ENCODE measurements around the gene TMEM151A.
"Not testable (repeated sequence)": the region's sequence is repeated elsewhere in the genome, so short reads cannot be mapped to it uniquely, and the experiment has no call there.

Gene TMEM151A

DNA sequence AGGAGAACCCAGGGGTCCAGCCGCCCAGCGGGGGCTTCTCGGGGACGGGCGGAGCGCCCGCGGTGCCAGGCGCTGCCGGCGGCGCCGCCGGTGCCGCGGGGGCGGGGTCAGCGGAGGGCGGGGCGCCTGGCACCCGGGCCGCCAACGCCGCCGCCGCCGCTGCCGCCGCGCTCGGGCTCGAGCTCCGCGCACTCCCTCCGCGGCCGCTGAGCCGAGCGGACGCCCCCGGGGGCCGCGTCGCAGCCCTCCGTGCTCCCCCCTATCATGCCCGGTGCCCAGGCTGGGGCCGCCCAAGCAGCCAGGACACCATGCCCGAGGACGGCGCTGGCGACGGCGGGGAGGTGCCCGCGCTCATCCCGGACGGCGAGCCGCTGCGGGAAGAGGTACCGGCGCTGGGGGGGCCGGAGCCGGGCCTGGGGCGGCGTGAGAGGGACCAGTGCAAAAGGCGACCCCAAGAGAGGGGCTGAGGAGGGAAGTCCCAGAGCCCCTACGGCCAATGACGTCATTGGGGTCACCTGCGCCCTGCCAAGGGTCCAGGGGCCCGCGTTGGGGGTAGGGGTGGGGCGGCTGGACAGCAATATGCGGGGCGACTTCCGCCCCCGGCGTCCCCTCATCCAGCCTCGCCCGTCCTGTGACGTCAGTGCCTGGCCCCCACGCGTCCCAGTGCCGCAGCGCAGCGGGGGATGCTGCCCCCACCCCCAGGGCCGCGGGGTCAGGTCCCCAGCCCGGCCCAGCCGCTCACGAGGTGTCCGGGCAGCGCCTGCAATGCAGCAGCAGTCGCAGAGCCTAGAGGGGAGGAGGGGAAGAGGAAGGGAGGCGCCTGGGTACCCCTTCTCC, at the start of gene TMEM151A:
TSS of gene TMEM151A (plus strand) at position 189 of the 837 bp plus-strand sequence. CDS start at position 309, 120 bp downstream.
- no peak for DNase-seq

GRCh38 chr11:66242095-66242765, 49.5 kb upstream of the TMEM151A start:
- no peak for DNase-seq

DNA sequence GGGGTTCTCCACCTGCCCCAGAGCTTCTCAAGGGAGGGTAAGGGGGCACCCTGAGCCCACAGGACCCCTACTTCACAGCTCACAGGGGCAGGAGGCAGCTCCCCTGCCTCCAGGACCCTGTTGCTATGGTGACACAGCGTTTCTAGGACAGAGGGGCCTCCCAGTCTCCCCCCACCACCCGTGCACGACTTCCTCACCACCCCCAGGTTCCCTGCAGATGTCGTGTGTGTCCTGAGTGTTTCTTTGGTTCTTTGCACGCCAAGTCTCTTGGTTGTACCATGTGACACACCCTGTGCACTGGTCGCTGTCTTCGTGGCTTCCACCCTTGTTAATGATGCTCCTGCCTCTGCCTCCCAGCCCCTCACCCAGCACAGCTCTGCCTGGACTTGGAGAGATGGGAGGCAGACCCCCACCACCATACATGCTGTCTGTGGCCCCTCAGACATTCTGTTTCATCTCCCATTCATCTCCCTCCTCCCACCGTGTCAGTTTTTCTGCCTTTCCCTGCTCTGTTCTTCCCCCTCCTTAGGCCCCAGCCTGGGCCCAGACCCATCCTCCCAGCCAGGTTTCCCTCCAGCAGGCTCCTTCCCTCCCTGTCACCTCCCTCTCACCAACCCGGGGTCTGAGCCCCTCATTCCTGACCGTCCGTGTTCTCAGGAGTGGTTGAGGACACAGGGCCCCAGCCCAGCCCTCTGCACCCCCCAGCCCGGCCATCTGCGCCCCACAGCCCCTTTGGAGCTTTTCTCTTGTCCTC, 47.7 kb upstream of the TMEM151A start:
- no peak for DNase-seq

GRCh38 chr11:66247295-66247694, 44.4 kb upstream of the TMEM151A start:
- no peak for DNase-seq

GRCh38 chr11:66247801-66248200, 43.9 kb upstream of the TMEM151A start:
- DNase-seq, result no peak

DNA sequence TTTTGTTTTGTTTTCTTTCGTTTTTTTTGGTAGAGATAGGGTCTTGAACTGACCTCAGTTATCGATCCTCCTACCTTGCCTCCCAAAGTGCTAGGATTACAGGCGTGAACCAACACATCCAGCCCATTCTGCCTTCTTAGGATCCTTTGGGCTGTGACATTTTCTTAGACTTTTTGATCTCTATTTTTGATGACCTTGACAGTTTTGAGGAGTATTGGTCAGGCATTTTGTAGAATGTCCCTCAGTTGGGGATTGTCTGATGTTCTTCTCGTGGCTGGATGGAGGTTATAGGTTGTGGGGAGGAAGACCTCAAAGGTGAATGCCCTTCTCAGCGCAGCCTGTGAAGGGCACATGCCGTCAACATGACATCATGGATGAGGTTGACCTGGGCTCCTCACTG, 42.8 kb upstream of the TMEM151A start:
- DNase-seq, result no peak

DNA sequence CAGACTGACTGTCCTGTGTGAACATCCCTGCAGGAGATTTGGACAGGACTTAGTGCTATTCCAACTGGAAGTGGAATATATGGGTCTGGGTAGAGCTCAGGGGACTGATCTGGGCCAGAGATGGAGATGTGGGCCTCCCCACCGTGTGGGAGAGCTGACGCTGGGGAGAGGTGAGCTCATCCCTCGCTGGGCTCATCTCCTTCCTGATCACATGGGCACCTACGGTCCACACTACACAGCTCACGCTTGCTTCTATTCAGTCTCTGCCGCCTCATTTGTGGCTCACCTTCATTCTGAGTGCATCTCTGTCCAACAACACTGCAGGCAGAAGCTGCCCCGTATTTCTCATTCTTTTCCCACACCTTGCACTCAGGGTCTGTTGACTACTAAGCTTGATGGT, 39.9 kb upstream of the TMEM151A start:
- no peak for DNase-seq

DNA sequence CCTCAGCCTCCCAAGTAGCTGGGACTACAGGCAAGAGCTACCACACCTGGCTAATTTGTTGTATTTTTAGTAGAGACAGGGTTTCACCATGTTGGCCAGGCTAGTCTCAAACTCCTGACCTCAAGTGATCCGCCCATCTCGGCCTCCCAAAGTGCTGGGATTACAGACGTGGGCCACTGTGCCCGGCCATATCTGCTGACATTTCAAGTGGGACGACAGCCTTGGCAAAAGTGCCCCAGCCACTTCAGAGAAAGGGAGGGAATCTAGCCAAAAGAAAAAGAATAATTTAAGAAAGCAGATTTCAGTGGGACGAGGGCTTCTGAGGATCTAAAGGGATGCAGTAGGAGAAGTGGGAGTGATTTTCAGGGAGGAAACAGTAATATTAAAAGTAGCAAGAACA, 38.6 kb upstream of the TMEM151A start:
- not testable (repeated sequence) for DNase-seq

- DNase-seq, result no peak
Observed at GRCh38 chr11:66258473-66258893, 33.2 kb upstream of the TMEM151A start.

DNA sequence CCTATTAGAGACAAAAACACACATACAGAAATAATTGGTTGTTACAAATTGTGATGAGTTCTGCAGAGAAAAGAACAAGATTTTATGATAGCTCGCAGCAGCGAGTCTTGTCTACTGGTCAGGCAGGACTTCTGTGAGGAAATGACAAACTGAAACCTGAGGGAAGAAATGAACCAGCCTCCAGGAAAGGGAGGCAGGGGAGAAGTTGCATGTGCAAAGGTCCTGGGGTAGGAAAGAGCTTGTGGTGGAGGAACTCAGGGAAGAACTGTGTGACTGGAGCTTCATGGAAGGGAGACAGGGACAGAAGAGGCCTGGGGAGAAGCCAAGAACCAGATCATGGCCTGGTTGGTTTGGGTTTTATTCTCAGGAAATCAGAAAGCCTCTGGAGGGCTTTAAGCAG, 32.5 kb upstream of the TMEM151A start:
- no peak for DNase-seq

DNA sequence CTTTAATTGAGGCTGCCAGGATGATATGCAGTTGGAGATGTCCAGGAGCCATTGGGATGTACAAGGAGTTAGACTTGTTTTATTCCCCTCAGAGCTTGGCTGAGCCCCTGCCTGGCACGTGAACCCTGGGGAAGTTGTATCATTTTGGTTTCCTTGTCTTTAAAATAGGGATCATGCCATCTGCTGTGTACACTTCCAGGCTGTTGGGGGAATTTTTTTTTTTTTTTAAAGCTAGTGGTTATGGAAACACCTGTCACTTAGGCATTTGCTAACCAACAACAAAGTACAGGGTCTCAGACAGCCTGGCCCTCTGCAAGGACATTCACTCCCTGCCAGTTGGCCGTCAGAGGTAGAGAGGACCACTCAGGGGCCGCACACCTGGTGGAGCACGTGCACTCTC, 31.7 kb upstream of the TMEM151A start:
- DNase-seq, result peak; percentile 76

DNA sequence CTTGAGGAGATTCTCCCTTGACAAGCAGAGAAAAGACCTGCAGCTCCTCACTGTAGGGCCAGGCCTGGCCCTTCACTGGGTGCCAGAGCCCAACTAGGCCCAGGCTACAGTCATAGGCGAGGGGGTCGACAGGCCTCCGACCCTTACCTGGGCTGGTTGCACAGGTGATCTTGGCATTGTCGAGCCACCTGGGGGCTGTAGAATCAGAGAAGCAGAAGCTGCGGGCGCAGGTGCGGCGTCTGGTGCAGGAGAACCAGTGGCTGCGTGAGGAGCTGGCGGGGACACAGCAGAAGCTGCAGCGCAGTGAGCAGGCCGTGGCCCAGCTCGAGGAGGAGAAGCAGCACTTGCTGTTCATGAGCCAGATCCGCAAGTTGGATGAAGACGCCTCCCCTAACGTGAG, 30.1 kb upstream of the TMEM151A start:
- DNase-seq, result no peak

DNA sequence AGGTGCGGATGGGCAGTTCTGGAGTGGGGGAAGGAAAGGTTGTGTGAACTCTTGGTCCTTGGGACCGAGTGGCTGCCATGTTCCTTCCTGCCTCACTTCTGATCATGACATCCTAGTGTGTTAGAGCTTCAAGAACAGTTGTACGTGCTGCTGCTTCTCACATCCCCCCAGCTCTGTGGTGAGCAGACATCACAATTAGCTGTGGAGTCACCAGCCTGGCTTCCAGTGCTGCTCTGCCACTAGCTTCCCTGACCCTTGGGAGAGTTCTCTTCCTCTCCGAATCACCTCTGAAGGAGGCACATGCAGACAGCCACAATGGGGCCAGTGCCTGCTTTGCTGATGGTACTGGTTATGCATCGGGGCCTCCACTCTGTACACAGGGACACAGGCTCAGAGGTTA, 29.5 kb upstream of the TMEM151A start:
- DNase-seq, result no peak

GRCh38 chr11:66262696-66263095, 29.0 kb upstream of the TMEM151A start:
- no peak for DNase-seq

DNA sequence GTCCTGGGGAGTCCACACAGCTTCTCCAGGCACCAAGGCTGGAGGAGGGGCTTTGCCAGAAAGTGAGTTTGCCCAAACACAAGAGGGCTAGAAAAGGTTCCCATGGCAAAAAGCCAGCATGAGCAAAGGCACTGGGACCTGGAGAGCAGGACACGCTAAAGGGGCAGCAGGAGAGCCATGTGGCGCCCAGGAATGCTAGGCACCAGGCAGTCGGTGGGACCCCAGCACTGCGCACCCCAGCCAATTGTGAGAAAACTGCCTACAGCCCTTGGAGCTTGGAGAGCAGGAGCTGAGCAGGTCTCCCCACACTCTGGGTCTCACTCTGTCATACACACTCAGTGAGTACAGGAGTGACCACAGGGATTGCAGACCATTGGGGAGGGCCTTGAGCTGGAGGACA, 28.5 kb upstream of the TMEM151A start:
- DNase-seq, result no peak

GRCh38 chr11:66263785-66264184, 27.9 kb upstream of the TMEM151A start:
- DNase-seq, result no peak

DNA sequence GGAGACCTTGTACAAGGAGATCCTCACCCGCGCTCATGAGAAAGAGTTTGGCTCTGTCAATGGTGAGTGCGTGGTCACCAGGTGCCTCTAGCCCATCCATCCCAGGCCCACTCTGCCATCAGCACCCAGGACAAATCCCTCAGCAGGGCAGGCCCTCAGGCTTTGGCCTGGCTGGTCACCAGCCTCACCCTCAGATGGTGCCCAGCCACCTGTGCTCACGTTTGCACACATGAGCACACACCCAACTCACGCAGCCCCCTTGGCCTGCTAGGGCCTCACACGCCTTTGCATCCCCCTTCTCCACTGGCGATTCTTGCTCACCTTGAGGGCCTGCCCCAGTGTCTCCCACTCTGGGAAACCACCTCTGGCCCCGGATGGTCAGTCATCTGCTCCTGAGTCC, 27.3 kb upstream of the TMEM151A start:
- no peak for DNase-seq

DNA sequence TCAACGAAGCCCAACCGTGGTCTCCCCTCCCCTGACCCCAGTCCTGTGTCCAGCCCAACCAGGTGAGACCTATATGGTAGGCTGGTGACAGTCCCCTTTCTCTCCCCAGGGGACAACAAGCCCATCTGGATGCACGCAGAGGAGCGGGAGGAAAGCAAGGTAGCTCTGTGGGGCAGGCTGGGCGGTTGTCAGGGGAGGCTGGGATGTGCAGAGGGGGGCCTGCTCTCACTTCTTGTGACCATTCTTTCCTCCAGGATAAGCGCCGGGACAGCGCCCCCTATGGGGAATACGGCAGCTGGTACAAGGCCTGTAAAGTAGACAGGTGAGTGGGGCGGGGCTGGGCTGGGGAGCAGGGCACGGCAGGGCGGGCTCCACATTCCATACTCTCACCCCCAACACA, 26.8 kb upstream of the TMEM151A start:
- no peak for DNase-seq

- DNase-seq, result no peak
Observed at GRCh38 chr11:66265531-66266377, 25.9 kb upstream of the TMEM151A start.

DNA sequence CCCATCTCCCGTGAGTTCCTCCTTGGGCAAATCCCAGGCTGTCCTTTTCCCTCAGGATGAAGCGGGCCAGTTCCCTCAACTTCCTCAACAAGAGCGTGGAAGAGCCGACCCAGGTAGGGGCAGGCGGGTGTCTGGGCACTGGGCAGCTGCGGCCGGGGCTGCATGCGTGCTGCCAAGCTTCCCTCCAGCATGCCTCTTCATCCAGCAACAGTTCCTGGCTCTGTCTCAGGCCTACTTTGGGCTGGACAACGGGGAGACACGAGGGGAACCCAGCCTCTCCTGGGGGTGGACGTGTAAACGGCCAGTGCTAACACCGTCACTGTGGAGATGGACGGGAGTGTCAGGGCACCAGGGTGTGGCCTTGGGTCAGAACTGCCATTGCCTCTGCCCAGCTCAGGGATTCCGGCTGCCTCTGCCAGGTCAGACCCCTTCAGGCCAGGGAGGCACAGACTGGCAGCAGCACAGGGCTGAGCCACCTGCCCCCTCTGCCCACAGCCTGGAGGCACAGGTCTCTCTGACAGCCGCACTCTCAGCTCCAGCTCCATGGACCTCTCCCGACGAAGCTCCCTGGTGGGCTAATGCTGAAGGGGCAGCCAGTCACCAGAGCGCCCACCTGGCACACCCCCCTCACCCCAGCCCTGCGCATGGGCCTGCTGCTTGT, 25.2 kb upstream of the TMEM151A start:
- no peak for DNase-seq

GRCh38 chr11:66267039-66267378, 24.7 kb upstream of the TMEM151A start:
- DNase-seq, result no peak

All from NCI-H2171 (cell line).